Endothelial cell of umbilical vein (primary cell): ENCODE data around the gene RGPD6.
"Not testable (repeated sequence)": the region's sequence is repeated elsewhere in the genome, so short reads cannot be mapped to it uniquely, and the experiment has no call there.

Source experiments
- EZH2 ChIP-seq: IDR thresholded peaks from 2 replicates; pipeline ENCODE4 v1.6.1; 2012; ENCODE audit warnings: borderline replicate concordance, low read depth, mild to moderate bottlenecking, moderate library complexity, low read length, inconsistent platforms; ENCODE audit not compliant: severe bottlenecking
- TF ChIP-seq, protein P1 (sequence below), 2 donors: IDR thresholded peaks; 1 replicate in 1 of 2; 2 replicates in 1 of 2; pipeline ENCODE4 v1.5.1; 2011; ENCODE audit warnings: low read length in 2 of 2, mild to moderate bottlenecking in 2 of 2, moderate library complexity in 2 of 2, control low read depth in 1 of 2, inconsistent platforms in 1 of 2, low read depth in 1 of 2; ENCODE audit not compliant: insufficient read depth in 1 of 2; ENCODE audit errors: extremely low read depth in 1 of 2

DNA sequence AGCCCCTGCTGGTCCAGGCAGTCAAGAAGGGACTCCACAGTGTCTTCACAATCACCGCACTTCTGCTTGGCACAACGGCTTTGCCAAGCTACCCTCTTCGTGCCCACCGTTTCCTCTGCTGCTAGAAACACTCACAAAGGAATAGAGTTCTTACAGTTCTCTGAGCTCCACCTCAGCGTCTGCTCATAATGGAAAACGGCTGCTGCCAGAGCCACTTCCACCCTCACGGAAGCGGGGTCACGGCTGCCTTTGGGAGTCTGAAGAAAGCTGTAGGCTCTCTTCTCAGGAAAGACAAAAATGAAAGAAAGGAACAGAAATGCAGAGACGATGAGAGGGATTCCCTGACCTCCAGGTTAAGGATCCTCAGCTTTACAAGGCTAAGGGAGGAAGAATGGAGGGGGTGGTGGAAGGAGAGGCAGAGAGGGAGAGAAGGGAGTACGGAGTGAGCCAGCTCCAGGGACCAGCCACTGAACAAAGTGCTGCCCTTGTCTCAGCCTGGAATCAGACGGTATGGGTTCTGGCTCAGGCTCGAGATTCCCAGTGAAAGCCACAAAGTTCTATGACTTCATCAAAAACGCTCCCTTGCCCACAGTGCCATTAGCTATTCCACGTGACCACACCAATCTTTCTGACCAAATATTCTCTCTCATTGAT lies 12.8 kb upstream of the RGPD6 start:
- TF ChIP-seq EZH2: not testable (repeated sequence)
- TF ChIP-seq, protein P1, sequence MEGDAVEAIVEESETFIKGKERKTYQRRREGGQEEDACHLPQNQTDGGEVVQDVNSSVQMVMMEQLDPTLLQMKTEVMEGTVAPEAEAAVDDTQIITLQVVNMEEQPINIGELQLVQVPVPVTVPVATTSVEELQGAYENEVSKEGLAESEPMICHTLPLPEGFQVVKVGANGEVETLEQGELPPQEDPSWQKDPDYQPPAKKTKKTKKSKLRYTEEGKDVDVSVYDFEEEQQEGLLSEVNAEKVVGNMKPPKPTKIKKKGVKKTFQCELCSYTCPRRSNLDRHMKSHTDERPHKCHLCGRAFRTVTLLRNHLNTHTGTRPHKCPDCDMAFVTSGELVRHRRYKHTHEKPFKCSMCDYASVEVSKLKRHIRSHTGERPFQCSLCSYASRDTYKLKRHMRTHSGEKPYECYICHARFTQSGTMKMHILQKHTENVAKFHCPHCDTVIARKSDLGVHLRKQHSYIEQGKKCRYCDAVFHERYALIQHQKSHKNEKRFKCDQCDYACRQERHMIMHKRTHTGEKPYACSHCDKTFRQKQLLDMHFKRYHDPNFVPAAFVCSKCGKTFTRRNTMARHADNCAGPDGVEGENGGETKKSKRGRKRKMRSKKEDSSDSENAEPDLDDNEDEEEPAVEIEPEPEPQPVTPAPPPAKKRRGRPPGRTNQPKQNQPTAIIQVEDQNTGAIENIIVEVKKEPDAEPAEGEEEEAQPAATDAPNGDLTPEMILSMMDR (IDR thresholded peaks at IDR 0.05; ENCODE audit: extremely low read depth in 1 of 2, insufficient read depth in 1 of 2, low read depth in 1 of 2, low read length in 2 of 2): not testable (repeated sequence)
